Gastrocnemius medialis (tissue), 4 donors: ENCODE results near the gene SP3.

Experiments used
- CTCF ChIP-seq, 5 experiments: fragments of 450-650 bp in 3 of 5; fragments of 200-600 bp in 2 of 5; sonication (generic) in 2 of 5; IDR thresholded peaks in 4 of 5; conservative IDR thresholded peaks in 1 of 5; 1 replicate in 4 of 5; 2 replicates in 1 of 5; pipeline ENCODE4 v1.5.1; 2016 to 2019; ENCODE audit warnings: antibody characterized with exemption in 5 of 5, mild to moderate bottlenecking in 3 of 5, moderate library complexity in 3 of 5
- POLR2A ChIP-seq, 2 donors: fragments of 450-650 bp; IDR thresholded peaks; one replicate each; pipeline ENCODE4 v1.6.1; 2017; ENCODE audit warnings: antibody characterized with exemption in 2 of 2, mild to moderate bottlenecking in 2 of 2, moderate library complexity in 2 of 2

- TF ChIP-seq CTCF (IDR thresholded peaks at IDR 0.05 in 4 of 5, conservative IDR thresholded peaks at IDR 0.05 in 1 of 5) (no peak), POLR2A (IDR thresholded peaks at IDR 0.05) (no peak)
Measured at GRCh38 chr2:173955867-173956266, 9.3 kb downstream of the SP3 start.
